GDM1 (cell line): ENCODE data around the gene SHCBP1L.
"Not testable (repeated sequence)": the region's sequence is repeated elsewhere in the genome, so short reads cannot be mapped to it uniquely, and the experiment has no call there.

Source experiments
- DNase-seq: peaks from one replicate; lab custom pipeline; 2025; lab: John Stamatoyannopoulos, UW

The SHCBP1L gene

GRCh38 chr1:182965096-182965495 lies 12.1 kb upstream of the SHCBP1L start:
- no peak for DNase-seq

GRCh38 chr1:182962554-182963115 lies 9.7 kb upstream of the SHCBP1L start:
- peak; percentile 69 for DNase-seq

GRCh38 chr1:182960046-182960445 lies 7.1 kb upstream of the SHCBP1L start:
- no peak for DNase-seq

GRCh38 chr1:182957902-182958395 lies 5.0 kb upstream of the SHCBP1L start:
- no peak for DNase-seq

DNA sequence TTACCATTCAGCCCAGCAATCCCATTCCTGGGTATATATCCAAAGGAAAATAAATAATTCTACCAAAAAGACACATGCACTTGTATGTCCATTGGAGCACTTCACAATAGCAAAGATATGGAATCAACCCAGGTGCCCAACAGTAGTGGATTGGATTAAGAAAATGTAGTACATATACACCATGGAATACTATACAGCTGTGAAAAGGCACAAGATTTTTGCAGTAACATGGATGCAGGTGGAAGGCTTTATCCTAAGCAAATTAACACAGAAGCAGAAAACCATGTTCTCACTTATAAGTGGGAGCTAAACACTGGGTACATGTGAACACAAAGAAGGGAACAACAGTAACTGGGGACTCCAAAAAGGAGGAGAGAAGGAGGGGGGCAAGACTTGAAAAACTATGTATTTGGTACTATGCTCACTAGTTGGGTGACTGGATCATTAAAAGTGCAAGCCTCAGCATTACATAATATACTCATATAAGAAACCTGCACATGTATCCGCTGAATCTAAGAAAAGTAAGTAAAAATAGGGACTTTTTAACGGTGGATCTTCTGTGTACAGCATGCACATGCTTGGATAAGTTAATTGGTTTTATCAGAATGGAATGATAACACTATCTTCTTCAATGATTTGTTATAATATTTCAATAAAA lies 3.9 kb upstream of the SHCBP1L start:
- no peak for DNase-seq

DNA sequence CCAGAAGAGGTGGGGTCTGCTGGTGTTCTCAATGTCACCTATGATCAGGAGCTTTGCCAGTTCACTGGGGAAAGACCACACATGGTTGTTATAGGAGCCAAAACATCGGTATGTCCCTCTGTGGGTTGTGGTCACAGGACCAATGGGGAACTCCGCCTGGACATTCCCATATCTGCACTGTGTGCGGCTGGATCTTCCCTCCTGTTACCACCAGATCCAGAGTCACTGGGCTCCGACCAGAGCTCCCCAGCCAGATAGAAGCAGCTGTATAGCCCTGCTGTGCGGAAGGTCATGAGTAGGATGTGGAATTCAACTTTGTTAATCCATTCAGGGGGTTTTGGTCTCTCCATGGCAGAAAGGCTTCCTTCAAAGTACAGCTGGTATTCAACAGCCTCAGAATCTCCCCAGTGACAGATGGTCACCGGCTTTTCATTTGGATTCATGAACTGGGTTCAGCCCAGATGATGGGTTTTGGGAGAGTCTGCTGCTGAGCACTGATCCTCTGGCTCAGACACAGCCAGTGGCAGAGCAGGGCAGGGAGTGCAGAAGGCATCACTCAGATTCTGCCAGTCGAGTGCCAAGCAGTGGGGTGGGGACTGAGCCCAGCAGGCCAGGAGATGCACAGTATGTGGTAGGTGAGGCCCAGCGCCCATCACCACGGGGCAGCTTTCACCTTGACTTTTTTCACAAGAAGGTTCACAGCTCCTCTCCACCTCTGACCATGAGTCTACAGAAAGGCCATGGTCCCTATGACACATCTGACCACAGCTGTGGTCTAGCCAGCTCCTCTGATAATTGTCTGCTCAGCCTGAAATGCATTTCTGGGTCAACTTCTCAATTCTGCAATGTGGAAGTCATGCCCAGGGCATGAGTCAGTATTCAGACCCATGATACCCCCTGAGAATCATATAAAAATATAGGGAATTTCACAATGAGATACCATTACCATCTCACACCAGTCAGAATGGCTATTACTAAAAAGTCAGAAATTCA lies 2.9 kb upstream of the SHCBP1L start:
- no peak for DNase-seq

GRCh38 chr1:182953826-182954225 lies 860 bp upstream of the SHCBP1L start:
- DNase-seq, result no peak

DNA sequence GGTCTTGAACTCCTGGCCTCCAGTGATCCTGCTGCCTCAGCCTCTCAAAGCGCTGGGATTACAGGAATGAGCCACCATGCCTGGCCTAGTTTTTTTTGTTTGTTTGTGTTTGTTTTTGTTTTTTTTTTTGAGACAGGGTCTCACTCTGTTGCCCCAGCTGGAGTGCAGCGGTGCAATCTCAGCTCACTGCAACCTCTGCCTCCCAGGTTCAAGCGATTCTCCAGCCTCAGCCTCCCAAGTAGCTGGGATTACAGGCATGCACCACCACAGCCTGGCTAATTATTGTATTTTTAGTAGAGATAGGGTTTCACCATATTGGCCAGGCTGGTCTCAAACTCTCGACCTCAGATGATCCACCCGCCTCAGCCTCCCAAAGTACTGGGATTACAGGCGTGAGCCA lies 9.6 kb downstream of the SHCBP1L start:
- not testable (repeated sequence) for DNase-seq

DNA sequence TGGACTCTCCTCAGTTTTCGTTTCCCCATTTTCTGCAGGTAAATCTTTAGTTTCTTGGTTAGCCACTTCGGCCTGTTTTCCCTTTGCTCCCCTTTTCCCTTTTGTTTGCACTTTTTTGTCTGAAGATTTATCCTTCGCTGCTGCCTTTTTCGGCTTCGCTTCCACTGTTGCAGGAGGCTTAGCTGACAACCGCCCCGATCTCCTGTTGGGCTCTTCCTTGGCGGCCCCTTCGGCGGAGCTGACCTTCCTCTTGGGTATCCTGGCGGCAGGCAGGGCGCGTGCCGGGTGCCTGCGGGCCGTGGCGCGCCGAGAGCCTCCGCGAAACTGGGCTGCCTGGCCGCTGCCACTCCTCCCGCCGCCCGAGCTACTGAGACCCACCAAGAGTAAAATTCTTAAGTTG lies 10.8 kb downstream of the SHCBP1L start:
- DNase-seq, result not testable (repeated sequence)

GRCh38 chr1:182939413-182939812 lies 13.6 kb downstream of the SHCBP1L start:
- no peak for DNase-seq

DNA sequence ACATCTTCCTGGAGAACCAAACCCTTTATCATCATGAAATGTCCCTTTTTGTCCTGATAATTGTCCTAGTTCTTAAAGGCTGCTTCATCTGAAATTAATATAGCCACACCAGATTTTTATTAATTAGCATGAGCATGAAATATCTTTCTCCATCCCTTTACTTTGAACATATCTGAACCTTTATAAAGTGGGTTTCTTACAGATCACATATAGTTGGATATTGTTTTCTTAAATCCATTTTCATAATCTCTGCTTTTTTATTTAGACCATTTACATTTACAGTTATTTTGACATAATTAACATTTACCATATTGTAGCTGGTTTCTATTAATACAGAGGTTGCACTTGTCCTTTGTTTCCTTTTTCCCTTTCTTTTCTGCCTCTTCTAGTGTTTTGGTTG lies 17.2 kb downstream of the SHCBP1L start:
- no peak for DNase-seq

DNA sequence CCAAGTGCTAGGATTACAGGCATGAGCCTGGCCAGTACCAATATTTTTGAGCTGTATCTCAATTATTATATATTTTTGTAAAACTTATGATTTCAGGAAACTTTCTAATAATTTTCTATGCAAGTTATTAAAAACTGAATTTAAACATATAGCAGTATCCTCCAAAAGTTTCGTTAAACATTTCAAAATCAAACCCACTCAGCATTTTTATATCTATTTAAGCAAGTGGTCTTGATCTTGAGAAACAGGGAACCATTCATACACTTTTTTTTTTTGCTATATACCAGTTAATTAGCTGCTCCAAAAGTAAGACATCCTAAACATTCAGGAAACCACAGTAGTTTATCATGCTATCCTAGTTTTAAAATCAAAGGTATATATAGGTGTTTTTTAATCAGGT lies 22.0 kb downstream of the SHCBP1L start:
- no peak for DNase-seq

GRCh38 chr1:182927693-182928433 lies 25.1 kb downstream of the SHCBP1L start:
- DNase-seq, result no peak

- DNase-seq, result no peak
Measured at GRCh38 chr1:182925661-182926060, 27.3 kb downstream of the SHCBP1L start.

DNA sequence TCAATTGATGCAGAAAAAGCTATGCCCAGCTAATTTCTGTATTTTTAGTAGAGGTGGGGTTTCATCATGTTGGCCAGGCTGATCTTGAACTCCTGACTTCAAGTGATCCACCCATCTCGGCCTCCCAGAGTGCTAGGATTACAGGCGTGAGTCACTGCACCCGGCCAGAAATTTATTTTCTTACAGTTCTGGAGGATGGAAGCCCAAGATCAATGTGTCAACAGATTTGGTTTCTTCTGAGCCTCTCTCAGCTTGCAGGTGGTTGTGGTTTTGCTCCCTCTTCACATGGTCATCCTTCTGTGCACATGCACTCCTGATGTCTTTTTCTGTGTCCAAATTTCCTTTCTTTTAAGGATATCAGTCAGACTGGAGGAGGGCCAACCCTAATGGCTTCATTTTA lies 35.6 kb downstream of the SHCBP1L start:
- DNase-seq, result no peak

GRCh38 chr1:182913401-182913800 lies 39.6 kb downstream of the SHCBP1L start:
- DNase-seq, result no peak

- no peak for DNase-seq
Measured at GRCh38 chr1:182910143-182910542, 42.8 kb downstream of the SHCBP1L start.

DNA sequence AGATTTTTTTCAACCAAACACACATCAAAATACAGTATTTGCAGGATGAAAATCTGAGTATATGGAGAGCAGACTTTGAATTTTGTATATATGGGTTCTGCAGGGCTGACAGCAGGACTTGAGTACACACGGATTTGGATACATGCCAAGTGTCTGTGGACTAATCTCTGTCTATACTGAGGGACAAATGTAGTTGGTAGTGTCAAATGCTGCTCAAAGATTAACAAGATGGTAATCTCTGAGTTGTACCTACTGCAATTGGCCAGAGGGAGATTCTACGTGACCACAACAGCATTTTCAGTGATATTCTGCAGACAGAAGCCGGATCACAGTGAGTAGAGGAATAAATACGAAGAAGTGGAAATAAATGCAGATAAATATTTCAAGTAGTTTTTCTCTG lies 43.4 kb downstream of the SHCBP1L start:
- DNase-seq, result no peak

- no peak for DNase-seq
Measured at GRCh38 chr1:182905321-182905720, 47.6 kb downstream of the SHCBP1L start.

GRCh38 chr1:182901946-182902345 lies 51.0 kb downstream of the SHCBP1L start:
- DNase-seq, result not testable (repeated sequence)

DNA sequence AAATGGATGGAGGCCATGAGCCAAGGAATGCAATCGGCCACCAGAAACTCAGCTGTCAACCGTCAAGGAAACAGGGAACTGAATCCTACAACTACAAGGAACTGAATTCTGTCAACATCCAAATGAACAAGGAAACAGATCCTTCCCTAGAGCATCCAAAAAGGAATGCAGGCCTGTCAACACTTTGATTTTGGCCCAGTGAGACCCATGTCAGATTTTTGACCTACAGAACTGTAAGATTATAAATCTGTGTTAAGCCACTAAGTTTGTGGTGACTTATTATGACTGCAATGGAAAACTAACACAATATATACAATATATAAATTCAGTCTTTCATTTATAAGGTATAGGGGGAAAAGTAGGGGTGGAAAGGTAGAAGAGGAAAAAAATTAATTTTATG lies 55.3 kb downstream of the SHCBP1L start:
- no peak for DNase-seq
